CD4-positive, alpha-beta memory T cell (primary cell): Measurements from ENCODE around the gene CLDN20. TPM values are rescaled to one million over a fixed set of nuclear protein-coding genes. Genes with fewer than 3 reads are reported as not detected.

Experiments
- CTCF ChIA-PET: fragments of 350-600 bp; sonication (Branson Sonifier 250); formaldehyde crosslinking; loops from one replicate; lab custom pipeline; 2021; ENCODE audit warnings: inconsistent platforms; ENCODE audit not compliant: partially characterized antibody; lab: Charles Lee
- POLR2A ChIA-PET: fragments of 350-600 bp; sonication (Branson Sonifier 250); formaldehyde crosslinking; loops from one replicate; lab custom pipeline; 2021; ENCODE audit not compliant: partially characterized antibody; lab: Charles Lee
- DNase-seq, 5 donors: peaks; one replicate each; pipeline versions ENCODE4 v3.0.0 to v3.0.0-alpha.2; 2020 to 2022; ENCODE audit warnings: mixed read lengths in 1 of 5
- H3K27ac ChIP-seq: one replicate; pipeline ENCODE4 v1.7.0; 2013; ENCODE audit warnings: low read depth, low read length
- H3K27me3 ChIP-seq: 2 replicates; pipeline ENCODE4 v1.7.0; 2013; ENCODE audit warnings: mild to moderate bottlenecking, low read length, moderate library complexity; ENCODE audit not compliant: insufficient read depth
- H3K36me3 ChIP-seq: 2 replicates; pipeline ENCODE4 v1.7.0; 2013; ENCODE audit warnings: mild to moderate bottlenecking, low read length, moderate library complexity; ENCODE audit not compliant: insufficient read depth
- H3K4me1 ChIP-seq: 2 replicates; pipeline ENCODE4 v1.7.0; 2013; ENCODE audit warnings: mild to moderate bottlenecking, low read length, moderate library complexity; ENCODE audit not compliant: insufficient read depth
- H3K4me3 ChIP-seq, 2 donors: one replicate each; pipeline ENCODE4 v1.7.0; 2013; ENCODE audit warnings: low read length in 2 of 2, mild to moderate bottlenecking in 1 of 2
- H3K9me3 ChIP-seq, 2 donors: one replicate each; pipeline ENCODE4 v1.7.0; 2013; ENCODE audit warnings: low read length in 2 of 2, control low read depth in 1 of 2; ENCODE audit not compliant: control insufficient read depth in 1 of 2
- H3K27ac Mint-ChIP-seq, 7 donors: one replicate each; pipeline ENCODE4 v1.8.0; 2020 to 2021; ENCODE audit warnings: mixed read lengths in 7 of 7, mild to moderate bottlenecking in 6 of 7, inconsistent platforms in 3 of 7, moderate library complexity in 3 of 7
- H3K27me3 Mint-ChIP-seq, 2 donors: one replicate each; pipeline ENCODE4 v1.8.0; 2020 to 2021; ENCODE audit warnings: mixed read lengths in 2 of 2
- H3K36me3 Mint-ChIP-seq, 2 donors: one replicate each; pipeline ENCODE4 v1.8.0; 2020 to 2021; ENCODE audit warnings: mixed read lengths in 2 of 2, inconsistent platforms in 1 of 2, mild to moderate bottlenecking in 1 of 2
- H3K4me1 Mint-ChIP-seq, 4 donors: one replicate each; pipeline ENCODE4 v1.8.0; 2020 to 2021; ENCODE audit warnings: mixed read lengths in 4 of 4, mild to moderate bottlenecking in 1 of 4
- H3K4me3 Mint-ChIP-seq, 8 donors: one replicate each; pipeline ENCODE4 v1.8.0; 2020 to 2021; ENCODE audit warnings: mixed read lengths in 8 of 8, mild to moderate bottlenecking in 7 of 8, moderate library complexity in 6 of 8, inconsistent platforms in 3 of 8
- H3K9me3 Mint-ChIP-seq, 8 donors: one replicate each; pipeline ENCODE4 v1.8.0; 2020 to 2021; ENCODE audit warnings: mixed read lengths in 8 of 8, mild to moderate bottlenecking in 5 of 8, inconsistent platforms in 3 of 8, moderate library complexity in 1 of 8
- intact Hi-C: fragments of 100-400 bp; cut with micrococcal nuclease; formaldehyde crosslinking; loops from one replicate; pipeline ENCODE4 v1.15.1; 2023
- polyA plus RNA-seq, 2 donors: library from polyadenylated mRNA; unstranded; fragments of 300-500 nt; fragmentation: Illumina TruSeq; gene quantifications; one replicate each; pipeline ENCODE4 v1.2.3, GENCODE V29; 2021
- total RNA-seq, 2 experiments: library from RNA; stranded (reverse); gene quantifications; one replicate each; pipeline ENCODE4 v1.2.3, GENCODE V29; 2021

CLDN20 gene
- total and polyA plus RNA-seq, 4 experiments from 2014 or later, result not detected

DNA sequence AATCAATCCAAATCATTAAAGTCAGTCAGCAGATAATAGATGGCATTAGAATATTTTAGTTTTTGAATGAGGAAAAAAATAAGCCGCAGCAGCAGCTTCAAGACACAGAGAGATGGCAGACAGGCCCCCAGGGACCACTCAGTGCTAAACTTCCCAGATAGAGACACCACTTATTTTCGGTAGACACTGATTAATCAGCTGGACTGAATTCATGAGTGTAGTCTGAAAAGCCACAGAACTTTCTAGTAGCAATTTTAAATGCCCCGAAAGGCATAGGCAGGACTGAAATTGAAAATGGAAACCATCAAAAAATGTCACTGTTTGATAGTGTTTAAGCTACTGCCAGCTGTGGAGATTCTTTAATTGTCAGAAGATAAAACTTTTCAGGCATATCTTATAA, 3.1 kb upstream of the CLDN20 start:
- no peaks in the 10 kb centered on the region for H3K27me3 ChIP-seq
- H3K9me3 Mint-ChIP-seq, result no peaks in the 10 kb centered on the region
- no peaks in the 10 kb centered on the region for H3K27me3 Mint-ChIP-seq
- no peak overlapping the region for H3K27ac ChIP-seq
- H3K4me3 Mint-ChIP-seq, result no peak overlapping the region
- H3K36me3 Mint-ChIP-seq, result peaks cover 47 to 71% of the 10 kb centered on the region in 2 donors
- DNase-seq, result no peak
- peaks cover 32% of the 10 kb centered on the region for H3K36me3 ChIP-seq
- intact Hi-C loops, result no loop called here
- peaks cover 0 to 7% (median 5%) of the 10 kb centered on the region in 4 donors for H3K4me1 Mint-ChIP-seq
- ChIA-PET CTCF (interaction anchor here (1.6 kb wide), 1 partner anchor 10 kb away, joined by 4 read pairs; no protein-coding TSS in a partner anchor), POLR2A (no interaction called here)
- no peaks in the 10 kb centered on the region for H3K9me3 ChIP-seq
- H3K4me3 ChIP-seq, result no peak overlapping the region
- H3K27ac Mint-ChIP-seq, result peak overlapping the region in 1 of 7 donors; percentile 68
- H3K4me1 ChIP-seq, result no peaks in the 10 kb centered on the region

DNA sequence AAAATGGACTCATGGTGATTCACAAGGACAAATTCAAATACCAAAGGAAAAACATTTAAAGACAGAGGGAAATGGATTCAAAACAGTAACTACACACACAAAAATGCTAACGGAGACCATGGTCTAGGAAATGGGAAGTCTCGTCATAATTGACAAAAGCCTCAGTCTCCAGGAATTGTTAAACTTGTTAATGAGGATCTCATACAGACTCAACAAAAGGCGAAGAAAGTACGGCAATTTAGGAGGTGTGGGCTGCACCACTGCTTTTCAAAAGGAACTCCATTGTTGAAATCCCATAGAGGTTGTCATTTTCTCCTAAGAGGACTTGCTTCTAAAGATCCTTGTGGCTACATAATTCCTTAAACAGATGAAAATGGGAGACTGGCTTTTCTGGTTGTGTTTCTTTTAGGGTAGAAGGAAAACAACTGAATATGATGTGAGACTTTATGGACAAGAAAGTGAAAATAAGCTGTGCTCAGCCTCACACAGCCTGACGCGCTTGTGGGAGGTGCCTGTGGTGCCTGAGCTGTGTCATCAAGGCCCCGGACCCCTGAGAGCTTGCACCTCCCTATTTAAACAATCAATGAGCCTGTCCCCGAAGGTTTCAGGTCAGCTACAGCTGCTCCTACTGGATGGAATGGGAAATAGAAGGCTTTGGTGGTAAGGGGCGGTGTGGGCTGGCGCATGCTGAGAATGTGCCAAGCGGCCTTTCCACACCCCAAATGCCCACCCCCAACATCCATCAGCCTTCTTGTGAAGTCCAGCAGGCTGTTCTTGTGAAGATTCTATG, 2.5 kb upstream of the CLDN20 start:
- H3K4me3 Mint-ChIP-seq, result no peak overlapping the region
- POLR2A ChIA-PET, result no interaction called here
- no peaks in the 10 kb centered on the region for H3K27me3 Mint-ChIP-seq
- DNase-seq, result no peak
- no peak overlapping the region for H3K4me3 ChIP-seq
- no peaks in the 10 kb centered on the region for H3K27me3 ChIP-seq
- CTCF ChIA-PET, result interaction anchor here (1.1 to 1.6 kb wide), 2 partner anchors 9 to 11 kb away, joined by 3 to 4 read pairs; no protein-coding TSS in a partner anchor
- no peaks in the 10 kb centered on the region for H3K9me3 ChIP-seq
- peaks cover 51 to 69% of the 10 kb centered on the region in 2 donors for H3K36me3 Mint-ChIP-seq
- peaks cover 32% of the 10 kb centered on the region for H3K36me3 ChIP-seq
- peak overlapping the region in 2 of 7 donors; percentile 24 to 68 for H3K27ac Mint-ChIP-seq
- H3K27ac ChIP-seq, result no peak overlapping the region
- intact Hi-C loops, result no loop called here
- H3K4me1 Mint-ChIP-seq, result peaks cover 0 to 7% (median 5%) of the 10 kb centered on the region in 4 donors
- no peaks in the 10 kb centered on the region for H3K9me3 Mint-ChIP-seq
- no peaks in the 10 kb centered on the region for H3K4me1 ChIP-seq

DNA sequence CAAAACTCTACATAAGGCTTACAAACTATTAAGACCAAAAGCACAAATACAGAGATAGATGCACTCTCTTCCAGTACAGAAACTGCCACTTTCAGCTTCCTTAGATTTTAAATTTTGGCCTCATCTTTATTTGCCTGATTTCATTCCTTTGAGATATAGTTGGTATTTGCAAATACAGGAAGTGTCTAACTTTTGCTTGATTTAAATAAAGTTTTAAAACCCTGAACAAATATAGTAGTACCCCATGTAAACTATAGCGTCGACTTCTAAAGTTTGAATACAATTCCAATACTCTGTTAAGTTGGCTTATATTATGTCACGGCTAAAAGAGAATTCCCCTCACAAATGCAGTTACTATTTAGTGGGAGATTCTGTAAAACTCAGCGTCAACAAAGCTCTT, 1.2 kb upstream of the CLDN20 start:
- H3K4me3 ChIP-seq, result no peak overlapping the region
- H3K27ac ChIP-seq, result no peak overlapping the region
- H3K27ac Mint-ChIP-seq, result peak overlapping the region in 4 of 7 donors; percentile 23 to 80 (median 38)
- ChIA-PET POLR2A (no interaction called here), CTCF (no interaction called here)
- H3K4me3 Mint-ChIP-seq, result no peak overlapping the region
- no peaks in the 10 kb centered on the region for H3K9me3 ChIP-seq
- no peaks in the 10 kb centered on the region for H3K27me3 ChIP-seq
- intact Hi-C loops, result no loop called here
- H3K9me3 Mint-ChIP-seq, result no peaks in the 10 kb centered on the region
- peaks cover 0 to 7% (median 5%) of the 10 kb centered on the region in 4 donors for H3K4me1 Mint-ChIP-seq
- H3K4me1 ChIP-seq, result no peaks in the 10 kb centered on the region
- H3K27me3 Mint-ChIP-seq, result no peaks in the 10 kb centered on the region
- DNase-seq, result no peak
- peaks cover 32% of the 10 kb centered on the region for H3K36me3 ChIP-seq
- peaks cover 47 to 58% of the 10 kb centered on the region in 2 donors for H3K36me3 Mint-ChIP-seq

DNA sequence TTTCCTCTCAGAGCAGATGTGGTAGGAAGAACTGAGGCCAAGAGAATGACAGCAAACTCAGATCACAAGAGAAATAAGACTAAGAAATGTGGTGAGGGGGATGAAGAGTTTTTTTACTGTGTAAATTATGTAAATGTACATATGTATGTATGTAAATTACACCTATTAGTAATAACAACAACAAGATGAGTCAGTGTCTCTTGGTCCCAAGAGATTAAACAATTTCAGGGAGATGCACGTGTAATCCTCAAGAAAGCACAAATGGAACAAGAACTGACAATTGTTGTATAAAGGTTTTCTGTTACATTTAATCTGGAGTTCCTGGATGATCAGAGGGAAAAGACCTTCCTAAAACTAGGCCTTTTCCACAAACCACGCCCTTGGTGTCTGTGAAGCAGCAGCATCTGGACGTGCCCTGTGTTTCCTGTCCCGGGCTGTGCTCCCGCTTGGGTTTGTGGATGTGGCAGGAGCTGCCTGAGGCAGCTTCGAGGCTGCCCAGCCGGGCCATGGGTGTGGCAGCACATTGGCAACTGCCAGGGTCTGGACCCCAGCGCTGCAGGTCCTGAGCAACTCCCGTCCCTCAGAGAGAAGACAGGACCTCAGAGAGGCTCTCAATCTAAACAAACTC, 994 bp downstream of the CLDN20 start:
- Mint-ChIP-seq H3K4me1 (peaks cover 6 to 11% (median 10%) of the 10 kb centered on the region in 4 donors), H3K36me3 (peaks cover 42 to 46% of the 10 kb centered on the region in 2 donors), H3K27ac (peak overlapping the region in 1 of 7 donors; percentile 2), H3K9me3 (no peaks in the 10 kb centered on the region), H3K4me3 (no peak overlapping the region), H3K27me3 (no peaks in the 10 kb centered on the region)
- Histone ChIP-seq H3K36me3 (peaks cover 20% of the 10 kb centered on the region), H3K4me3 (no peak overlapping the region), H3K9me3 (no peaks in the 10 kb centered on the region), H3K27ac (no peak overlapping the region), H3K4me1 (peaks cover 4% of the 10 kb centered on the region), H3K27me3 (no peaks in the 10 kb centered on the region)
- DNase-seq, result no peak
- intact Hi-C loops, result no loop called here
- ChIA-PET POLR2A (no interaction called here), CTCF (no interaction called here)

DNA sequence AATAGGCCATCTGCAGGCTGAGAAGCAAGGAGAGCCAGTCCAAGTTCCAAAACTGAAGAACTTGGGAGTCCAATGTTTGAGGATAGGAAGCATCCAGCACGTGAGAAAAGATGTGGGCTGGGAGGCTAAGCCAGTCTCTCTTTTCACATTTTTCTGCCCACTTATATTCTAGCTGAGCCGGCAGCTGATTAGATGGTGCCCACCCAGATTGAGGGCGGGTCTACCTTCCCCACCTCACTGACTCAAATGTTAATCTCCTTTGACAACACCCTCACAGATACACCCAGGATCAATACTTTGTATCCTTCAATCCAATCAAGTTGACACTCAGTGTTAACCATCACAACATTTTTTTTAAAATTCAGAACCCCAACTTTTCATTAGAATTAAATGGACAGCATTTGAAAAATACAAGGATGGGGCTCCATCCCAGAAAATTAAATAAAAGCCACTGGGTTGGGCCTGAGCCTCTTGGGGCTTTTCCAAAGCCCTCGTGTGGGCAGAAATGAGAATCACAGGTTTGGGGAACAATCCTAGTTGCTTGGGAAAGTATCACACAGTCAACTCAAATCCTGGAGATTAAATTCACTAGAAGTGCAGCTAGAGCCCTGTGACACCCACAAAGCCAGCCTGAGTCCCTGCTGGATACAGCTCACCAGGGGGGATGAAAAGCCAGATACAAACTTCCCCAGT, 2.2 kb downstream of the CLDN20 start:
- H3K36me3 Mint-ChIP-seq, result peaks cover 35 to 40% of the 10 kb centered on the region in 2 donors
- peaks cover 6 to 12% (median 11%) of the 10 kb centered on the region in 4 donors for H3K4me1 Mint-ChIP-seq
- CTCF ChIA-PET, result interaction anchor here (1.0 to 3.6 kb wide), 2 partner anchors 11 to 47 kb away, joined by 3 to 22 read pairs; no protein-coding TSS in a partner anchor
- peaks cover 14% of the 10 kb centered on the region for H3K36me3 ChIP-seq
- H3K27ac ChIP-seq, result no peak overlapping the region
- POLR2A ChIA-PET, result no interaction called here
- H3K27me3 ChIP-seq, result no peaks in the 10 kb centered on the region
- H3K27me3 Mint-ChIP-seq, result no peaks in the 10 kb centered on the region
- H3K4me1 ChIP-seq, result peaks cover 4% of the 10 kb centered on the region
- H3K9me3 Mint-ChIP-seq, result no peaks in the 10 kb centered on the region
- DNase-seq, result no peak
- no peak overlapping the region for H3K4me3 ChIP-seq
- intact Hi-C loops, result no loop called here
- no peak overlapping the region for H3K27ac Mint-ChIP-seq
- H3K4me3 Mint-ChIP-seq, result no peak overlapping the region
- no peaks in the 10 kb centered on the region for H3K9me3 ChIP-seq

DNA sequence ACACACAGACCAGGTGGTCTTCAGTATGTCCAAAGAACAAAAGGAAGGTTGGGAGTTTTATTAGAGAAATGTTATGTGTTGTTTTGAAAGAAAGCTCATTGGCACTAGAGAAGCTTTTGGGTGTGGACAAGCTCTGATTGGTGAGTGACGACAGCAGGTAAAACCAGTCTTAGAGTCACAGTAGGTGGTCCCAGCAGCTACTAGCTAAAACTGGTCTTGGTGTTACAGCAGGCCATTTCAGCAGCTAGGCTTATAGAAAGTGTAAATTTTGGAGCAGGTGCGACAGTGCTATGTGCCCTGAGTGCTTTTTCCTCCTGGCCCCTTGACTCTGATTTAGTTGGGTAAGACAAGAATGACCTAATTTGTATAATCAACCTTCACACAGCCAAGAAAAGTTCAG, 3.6 kb downstream of the CLDN20 start:
- no peak overlapping the region for H3K4me3 ChIP-seq
- H3K36me3 Mint-ChIP-seq, result peaks cover 28 to 38% of the 10 kb centered on the region in 2 donors
- H3K4me3 Mint-ChIP-seq, result no peak overlapping the region
- no peaks in the 10 kb centered on the region for H3K9me3 ChIP-seq
- POLR2A ChIA-PET, result interaction anchor here (1.1 kb wide), 1 partner anchor 46 kb away, joined by 3 read pairs; no protein-coding TSS in a partner anchor
- CTCF ChIA-PET, result interaction anchor here (0.6 to 4.4 kb wide), 7 partner anchors 9 to 351 kb away, joined by 3 to 22 read pairs (median 4); no protein-coding TSS in a partner anchor
- H3K36me3 ChIP-seq, result peaks cover 17% of the 10 kb centered on the region
- no peak for DNase-seq
- H3K27ac ChIP-seq, result no peak overlapping the region
- intact Hi-C loops, result no loop called here
- peaks cover 7 to 10% (median 9%) of the 10 kb centered on the region in 4 donors for H3K4me1 Mint-ChIP-seq
- no peaks in the 10 kb centered on the region for H3K27me3 ChIP-seq
- H3K4me1 ChIP-seq, result peaks cover 4% of the 10 kb centered on the region
- no peaks in the 10 kb centered on the region for H3K9me3 Mint-ChIP-seq
- H3K27me3 Mint-ChIP-seq, result no peaks in the 10 kb centered on the region
- H3K27ac Mint-ChIP-seq, result peak overlapping the region in 1 of 7 donors; percentile 63
